ENCODE data around the gene XKR3. TPM values are rescaled to one million over a fixed set of nuclear protein-coding genes. Genes with fewer than 3 reads are reported as not detected.

XKR3 gene
- total RNA-seq, 6 experiments from 2014 or later, result not detected

GRCh38 chr22:16831257-16831656 is 6.0 kb upstream of the XKR3 start:
- Mint-ChIP-seq H3K4me3 (no peak overlapping the region), H3K4me1 (ENCODE audit: low read depth) (no peaks in the 10 kb centered on the region), H3K27me3 (ENCODE audit: insufficient read depth) (no peaks in the 10 kb centered on the region), H3K36me3 (ENCODE audit: low read depth) (no peaks in the 10 kb centered on the region; the same call in 1 of the 2 replicates), H3K9me3 (peaks cover 65% of the 10 kb centered on the region), H3K27ac (no peak overlapping the region)
- no peak for TF ChIP-seq CTCF (IDR thresholded peaks at IDR 0.05)
- no peak for DNase-seq

- H3K9me3 Mint-ChIP-seq, result peaks cover 65% of the 10 kb centered on the region
Measured at GRCh38 chr22:16829985-16830384, 4.8 kb upstream of the XKR3 start.

GRCh38 chr22:16828876-16829275 is 3.7 kb upstream of the XKR3 start:
- DNase-seq, result no peak
- Mint-ChIP-seq H3K27ac (no peak overlapping the region), H3K36me3 (ENCODE audit: low read depth) (no peaks in the 10 kb centered on the region), H3K9me3 (peaks cover 65% of the 10 kb centered on the region), H3K4me3 (no peak overlapping the region), H3K4me1 (ENCODE audit: low read depth) (no peaks in the 10 kb centered on the region), H3K27me3 (ENCODE audit: insufficient read depth) (no peaks in the 10 kb centered on the region)
- TF ChIP-seq CTCF (IDR thresholded peaks at IDR 0.05), result no peak

More at GRCh38 chr22:16829985-16830384, 4.8 kb upstream of the XKR3 start:
- no peak overlapping the region for H3K27ac Mint-ChIP-seq
- TF ChIP-seq CTCF (IDR thresholded peaks at IDR 0.05), result no peak
- no peaks in the 10 kb centered on the region for H3K36me3 Mint-ChIP-seq (ENCODE audit: low read depth)
- no peak for DNase-seq
- no peak overlapping the region for H3K4me3 Mint-ChIP-seq
- no peaks in the 10 kb centered on the region for H3K27me3 Mint-ChIP-seq (ENCODE audit: insufficient read depth)
- H3K4me1 Mint-ChIP-seq (ENCODE audit: low read depth), result no peaks in the 10 kb centered on the region

DNA sequence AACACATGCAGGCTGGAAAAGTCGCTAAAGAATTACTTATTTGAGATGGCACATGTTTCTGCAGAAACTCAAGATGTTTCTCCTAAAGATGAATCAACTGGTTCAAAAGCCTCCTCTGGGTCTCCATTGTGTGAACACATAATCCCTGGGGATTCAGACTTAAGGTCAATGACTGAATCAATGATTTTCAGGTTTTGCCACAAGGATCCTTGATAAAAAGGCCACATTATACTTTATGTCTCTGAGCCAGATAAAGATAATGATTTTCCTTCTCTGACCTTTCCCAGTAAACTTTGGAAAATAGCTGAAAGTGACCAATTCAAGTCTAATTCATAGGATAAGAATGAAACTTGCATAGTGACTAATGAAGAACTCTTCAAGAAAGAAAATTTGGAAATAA is 2.3 kb upstream of the XKR3 start:
- H3K4me3 Mint-ChIP-seq, result no peak overlapping the region
- H3K27ac Mint-ChIP-seq, result no peak overlapping the region
- no peaks in the 10 kb centered on the region for H3K27me3 Mint-ChIP-seq (ENCODE audit: insufficient read depth)
- no peaks in the 10 kb centered on the region for H3K4me1 Mint-ChIP-seq (ENCODE audit: low read depth)
- no peak for DNase-seq
- H3K36me3 Mint-ChIP-seq (ENCODE audit: low read depth), result no peaks in the 10 kb centered on the region
- TF ChIP-seq CTCF (IDR thresholded peaks at IDR 0.05), result no peak
- peaks cover 68% of the 10 kb centered on the region for H3K9me3 Mint-ChIP-seq

DNA sequence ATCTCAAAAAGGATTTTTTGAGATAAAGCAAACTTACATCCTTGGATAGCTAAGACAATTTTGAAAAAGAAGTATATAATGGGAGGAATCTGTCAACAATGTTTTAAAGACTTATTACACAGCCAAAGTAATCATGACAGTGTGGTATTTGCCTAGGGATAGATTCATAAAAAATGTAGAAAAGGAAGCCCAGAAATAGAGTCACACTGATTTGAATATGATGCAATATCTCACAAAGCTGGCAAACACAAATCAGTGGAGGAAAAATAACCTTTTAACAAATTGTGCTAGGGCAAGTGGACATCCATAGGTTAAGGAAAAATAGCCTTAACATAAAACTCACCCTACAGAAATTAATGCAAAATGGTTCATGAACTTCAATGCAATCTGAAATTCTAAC is 6.0 kb downstream of the XKR3 start:
- no peaks in the 10 kb centered on the region for H3K27me3 Mint-ChIP-seq (ENCODE audit: insufficient read depth)
- H3K4me3 Mint-ChIP-seq, result no peak overlapping the region
- H3K36me3 Mint-ChIP-seq (ENCODE audit: low read depth), result no peaks in the 10 kb centered on the region
- DNase-seq, result no peak
- H3K4me1 Mint-ChIP-seq (ENCODE audit: low read depth), result no peaks in the 10 kb centered on the region
- H3K9me3 Mint-ChIP-seq, result peaks cover 59% of the 10 kb centered on the region
- H3K27ac Mint-ChIP-seq, result no peak overlapping the region
- TF ChIP-seq CTCF (IDR thresholded peaks at IDR 0.05), result no peak

DNA sequence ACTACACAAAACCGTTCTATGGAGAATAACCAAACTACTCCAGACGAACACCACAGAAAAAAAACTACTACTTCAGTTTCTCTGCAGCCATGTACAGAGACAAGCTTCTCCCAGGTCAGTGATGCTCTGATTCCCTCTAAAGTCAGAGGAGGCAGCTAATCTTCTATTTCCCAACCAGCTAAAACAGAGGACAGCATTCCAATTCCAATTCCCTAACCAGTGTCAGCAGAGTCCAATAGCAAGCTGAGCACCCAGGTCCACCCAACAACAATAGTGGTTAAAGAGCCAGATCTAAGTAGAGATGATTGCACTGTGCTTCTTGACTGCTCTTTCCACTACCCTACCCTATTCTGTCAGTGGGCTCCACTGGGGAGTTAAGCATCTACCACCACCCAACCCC is 6.7 kb downstream of the XKR3 start:
- peaks cover 59% of the 10 kb centered on the region for H3K9me3 Mint-ChIP-seq
- TF ChIP-seq CTCF (IDR thresholded peaks at IDR 0.05), result no peak
- H3K4me1 Mint-ChIP-seq (ENCODE audit: low read depth), result no peaks in the 10 kb centered on the region
- H3K27ac Mint-ChIP-seq, result no peak overlapping the region
- no peaks in the 10 kb centered on the region for H3K36me3 Mint-ChIP-seq (ENCODE audit: low read depth)
- H3K4me3 Mint-ChIP-seq, result no peak overlapping the region
- H3K27me3 Mint-ChIP-seq (ENCODE audit: insufficient read depth), result no peaks in the 10 kb centered on the region
- DNase-seq, result no peak
